Bronchial epithelial cell (primary cell): ENCODE measurements around the gene TNS3. TPM values are rescaled to one million over a fixed set of nuclear protein-coding genes. Genes with fewer than 3 reads are reported as not detected.

Experiments used
- DNase-seq: peaks from one replicate; pipeline ENCODE4 v3.0.0-alpha.2; 2010; ENCODE audit warnings: low read depth
- FAIRE-seq: peaks from 2 replicates; lab custom pipeline; 2011; peaks lifted over from hg19 to GRCh38; lab: Jason Lieb, UNC
- H3K27me3 ChIP-seq: 2 replicates; pipeline ENCODE4 v1.5.1; 2011; ENCODE audit warnings: low read length; ENCODE audit not compliant: control insufficient read depth, insufficient read depth
- H3K36me3 ChIP-seq: 2 replicates; pipeline ENCODE4 v1.5.1; 2011; ENCODE audit warnings: low read length; ENCODE audit not compliant: control insufficient read depth, insufficient read depth
- H3K4me3 ChIP-seq: 2 replicates; pipeline ENCODE4 v1.5.1; 2011; ENCODE audit warnings: mild to moderate bottlenecking, low read depth, low read length, control low read depth
- total RNA-seq: library from RNA; depleted of rRNA; stranded (reverse); fragments of >200 nt; gene quantifications from 2 replicates; pipeline ENCODE4 v1.2.1, GENCODE V29; 2014
- TF ChIP-seq, protein P1 (sequence below): IDR thresholded peaks from 2 replicates; pipeline ENCODE4 v1.5.1; 2011; ENCODE audit warnings: mild to moderate bottlenecking, moderate library complexity, low read length, control low read depth, inconsistent platforms; ENCODE audit not compliant: insufficient read depth, severe bottlenecking

Gene TNS3
- total RNA-seq, 1 donor from 2014 or later: 2.6 TPM

DNA sequence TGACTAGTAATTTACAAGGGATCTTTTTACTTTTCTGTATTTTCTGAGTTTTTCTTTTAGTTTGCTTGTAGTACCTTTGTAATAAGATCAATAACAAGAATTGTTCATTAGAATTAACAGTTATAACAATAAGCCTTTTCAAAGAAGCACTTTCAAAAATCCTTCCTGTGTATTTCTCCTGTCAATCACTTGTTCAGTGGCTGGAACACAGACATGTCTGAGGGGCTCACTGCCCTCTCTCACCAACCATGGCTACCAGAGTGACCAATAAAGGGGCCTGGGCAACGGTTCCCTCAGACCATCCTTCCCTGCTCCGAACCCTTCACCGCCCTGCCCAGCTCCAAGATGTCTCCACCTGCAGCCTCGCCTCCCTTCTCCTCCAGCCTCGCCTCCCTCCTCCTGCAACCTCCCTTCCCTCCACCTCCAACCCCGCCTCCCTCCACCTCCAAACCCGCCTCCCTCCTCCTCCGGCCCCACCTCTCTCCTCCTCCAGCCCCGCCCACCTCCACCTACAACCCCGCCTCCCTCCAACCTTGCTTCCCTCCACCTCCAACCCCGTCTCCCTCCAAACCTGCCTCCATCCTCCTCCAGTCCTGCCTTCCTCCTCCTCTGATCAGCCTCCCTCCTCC, 353.4 kb downstream of the TNS3 start:
- TF ChIP-seq, protein P1, sequence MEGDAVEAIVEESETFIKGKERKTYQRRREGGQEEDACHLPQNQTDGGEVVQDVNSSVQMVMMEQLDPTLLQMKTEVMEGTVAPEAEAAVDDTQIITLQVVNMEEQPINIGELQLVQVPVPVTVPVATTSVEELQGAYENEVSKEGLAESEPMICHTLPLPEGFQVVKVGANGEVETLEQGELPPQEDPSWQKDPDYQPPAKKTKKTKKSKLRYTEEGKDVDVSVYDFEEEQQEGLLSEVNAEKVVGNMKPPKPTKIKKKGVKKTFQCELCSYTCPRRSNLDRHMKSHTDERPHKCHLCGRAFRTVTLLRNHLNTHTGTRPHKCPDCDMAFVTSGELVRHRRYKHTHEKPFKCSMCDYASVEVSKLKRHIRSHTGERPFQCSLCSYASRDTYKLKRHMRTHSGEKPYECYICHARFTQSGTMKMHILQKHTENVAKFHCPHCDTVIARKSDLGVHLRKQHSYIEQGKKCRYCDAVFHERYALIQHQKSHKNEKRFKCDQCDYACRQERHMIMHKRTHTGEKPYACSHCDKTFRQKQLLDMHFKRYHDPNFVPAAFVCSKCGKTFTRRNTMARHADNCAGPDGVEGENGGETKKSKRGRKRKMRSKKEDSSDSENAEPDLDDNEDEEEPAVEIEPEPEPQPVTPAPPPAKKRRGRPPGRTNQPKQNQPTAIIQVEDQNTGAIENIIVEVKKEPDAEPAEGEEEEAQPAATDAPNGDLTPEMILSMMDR: no peak
- Histone ChIP-seq H3K27me3 (peaks cover 1% of the 10 kb centered on the region), H3K4me3 (no peak overlapping the region), H3K36me3 (no peaks in the 10 kb centered on the region)
- no peak for DNase-seq
- no peak for FAIRE-seq

DNA sequence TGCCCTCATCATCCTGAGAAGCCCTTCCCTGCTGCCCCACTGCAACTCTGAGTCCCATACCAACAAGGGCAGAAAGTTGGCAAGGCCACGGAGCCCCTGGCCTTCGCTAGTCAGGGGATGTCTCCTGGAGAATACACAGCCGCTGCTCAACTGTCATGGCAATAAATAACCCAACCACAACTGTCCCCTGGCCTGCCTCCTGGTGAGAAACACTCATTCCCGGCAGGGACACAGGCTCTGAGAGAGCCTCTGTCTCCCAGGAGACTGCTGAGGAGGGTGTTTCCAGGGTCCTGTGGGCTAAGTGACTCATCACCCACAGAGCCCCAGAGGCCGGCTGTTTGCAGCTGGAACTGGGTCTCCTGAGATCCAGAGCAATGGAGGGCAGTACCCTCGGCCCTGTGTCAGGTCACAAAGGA, 354.1 kb downstream of the TNS3 start:
- no peak for DNase-seq
- no peaks in the 10 kb centered on the region for H3K36me3 ChIP-seq

DNA sequence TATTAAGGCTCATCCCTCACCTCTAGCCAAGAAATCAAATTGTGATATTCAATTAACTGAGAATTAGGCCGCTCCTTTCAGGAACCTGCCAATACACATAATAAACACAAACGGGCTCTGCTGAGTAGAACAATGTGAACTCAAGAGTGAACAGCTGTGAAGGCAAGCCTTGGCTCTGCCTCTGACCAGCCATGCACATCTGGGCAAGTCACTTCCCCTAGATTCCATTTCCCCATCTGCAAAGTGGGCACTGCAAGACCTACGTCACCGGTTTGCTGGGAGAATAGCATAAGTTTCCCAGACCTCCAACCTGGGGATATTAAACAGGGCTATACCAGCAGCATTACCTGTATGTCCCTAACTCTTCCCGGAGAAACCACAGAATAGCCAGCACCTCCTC, 355.2 kb downstream of the TNS3 start:
- no peak for FAIRE-seq
- H3K4me3 ChIP-seq: no peak overlapping the region
- H3K27me3 ChIP-seq: peaks cover 3% of the 10 kb centered on the region
- DNase-seq: no peak
- H3K36me3 ChIP-seq: no peaks in the 10 kb centered on the region
- TF ChIP-seq, protein P1: no peak

More for the DNA sequence above, 354.1 kb downstream of the TNS3 start:
- TF ChIP-seq, protein P1: no peak
- peaks cover 1% of the 10 kb centered on the region for H3K27me3 ChIP-seq
- no peak for FAIRE-seq
- H3K4me3 ChIP-seq: no peak overlapping the region

DNA sequence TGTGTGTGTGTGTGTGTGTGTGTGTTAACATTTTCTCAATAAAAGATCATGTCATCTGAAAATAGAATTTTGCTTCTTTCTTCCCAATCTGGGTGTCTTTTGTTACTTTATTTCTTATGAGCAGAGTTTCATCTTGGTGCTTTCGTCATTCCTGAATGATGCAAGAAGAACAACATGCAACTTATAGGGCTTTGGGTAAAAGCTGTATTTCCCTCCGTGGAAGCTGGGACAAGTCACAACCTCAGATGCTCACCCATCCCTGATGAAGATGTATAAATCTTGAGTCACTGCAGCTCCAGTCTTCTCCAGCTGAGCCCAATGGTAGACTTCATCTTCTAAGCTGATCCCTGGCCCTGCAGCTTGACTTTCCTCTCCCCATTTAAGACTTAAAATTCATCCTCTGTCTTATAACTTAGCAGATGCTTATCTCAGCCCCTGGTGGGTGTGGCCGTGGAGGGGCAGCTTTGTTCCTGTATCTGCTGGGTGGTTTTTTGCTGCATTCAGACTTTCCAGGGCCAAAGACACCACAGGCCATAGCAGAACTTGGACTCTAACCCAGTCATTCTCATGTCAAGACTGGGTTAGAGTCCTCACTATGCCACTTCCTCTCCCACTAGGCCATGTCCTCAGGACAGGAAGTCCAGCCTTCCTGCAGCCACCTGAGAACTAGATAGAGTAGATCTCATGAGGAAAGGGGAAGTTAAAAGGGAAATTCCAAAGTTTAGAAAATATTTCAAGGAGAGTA, 356.4 kb downstream of the TNS3 start:
- no peak overlapping the region for H3K4me3 ChIP-seq
- peaks cover 2% of the 10 kb centered on the region for H3K27me3 ChIP-seq
- no peak for DNase-seq
- H3K36me3 ChIP-seq: no peaks in the 10 kb centered on the region
- no peak for FAIRE-seq
- TF ChIP-seq, protein P1: no peak
